ENCODE results near the gene GPRIN3.

DNA sequence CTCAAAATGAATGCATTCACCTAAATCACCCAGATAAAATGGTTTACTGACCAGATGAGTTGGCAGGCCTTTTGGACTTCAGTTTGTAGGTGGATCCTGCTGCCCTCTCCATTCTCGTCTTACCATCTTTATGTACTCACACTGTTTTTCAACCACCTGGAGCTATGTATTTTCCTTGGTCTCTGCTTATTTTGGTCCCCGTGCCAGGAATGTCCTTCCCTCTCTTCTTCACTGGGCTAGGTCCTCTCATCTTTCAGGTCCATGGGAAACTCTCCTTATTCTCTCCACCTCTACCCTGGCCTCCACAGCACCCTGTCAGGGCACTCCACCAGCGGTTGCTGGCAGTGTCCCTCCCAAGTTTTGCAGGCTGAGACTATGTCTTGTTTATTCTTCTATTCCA lies 2.6 kb downstream of the GPRIN3 start:
- no peak for TF ChIP-seq POLR2A (IDR thresholded peaks at IDR 0.05)
- TF ChIP-seq, protein P1, sequence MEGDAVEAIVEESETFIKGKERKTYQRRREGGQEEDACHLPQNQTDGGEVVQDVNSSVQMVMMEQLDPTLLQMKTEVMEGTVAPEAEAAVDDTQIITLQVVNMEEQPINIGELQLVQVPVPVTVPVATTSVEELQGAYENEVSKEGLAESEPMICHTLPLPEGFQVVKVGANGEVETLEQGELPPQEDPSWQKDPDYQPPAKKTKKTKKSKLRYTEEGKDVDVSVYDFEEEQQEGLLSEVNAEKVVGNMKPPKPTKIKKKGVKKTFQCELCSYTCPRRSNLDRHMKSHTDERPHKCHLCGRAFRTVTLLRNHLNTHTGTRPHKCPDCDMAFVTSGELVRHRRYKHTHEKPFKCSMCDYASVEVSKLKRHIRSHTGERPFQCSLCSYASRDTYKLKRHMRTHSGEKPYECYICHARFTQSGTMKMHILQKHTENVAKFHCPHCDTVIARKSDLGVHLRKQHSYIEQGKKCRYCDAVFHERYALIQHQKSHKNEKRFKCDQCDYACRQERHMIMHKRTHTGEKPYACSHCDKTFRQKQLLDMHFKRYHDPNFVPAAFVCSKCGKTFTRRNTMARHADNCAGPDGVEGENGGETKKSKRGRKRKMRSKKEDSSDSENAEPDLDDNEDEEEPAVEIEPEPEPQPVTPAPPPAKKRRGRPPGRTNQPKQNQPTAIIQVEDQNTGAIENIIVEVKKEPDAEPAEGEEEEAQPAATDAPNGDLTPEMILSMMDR (IDR thresholded peaks at IDR 0.05) = no peak
